HG03571 (cell line): ENCODE measurements around the gene BMP10.

ENCODE experiments used
- ATAC-seq: cut with Tn5 transposase; IDR thresholded peaks from one replicate; pipeline ENCODE4 v1.9.1; 2021; ENCODE audit not compliant: unreplicated experiment

Gene BMP10

DNA sequence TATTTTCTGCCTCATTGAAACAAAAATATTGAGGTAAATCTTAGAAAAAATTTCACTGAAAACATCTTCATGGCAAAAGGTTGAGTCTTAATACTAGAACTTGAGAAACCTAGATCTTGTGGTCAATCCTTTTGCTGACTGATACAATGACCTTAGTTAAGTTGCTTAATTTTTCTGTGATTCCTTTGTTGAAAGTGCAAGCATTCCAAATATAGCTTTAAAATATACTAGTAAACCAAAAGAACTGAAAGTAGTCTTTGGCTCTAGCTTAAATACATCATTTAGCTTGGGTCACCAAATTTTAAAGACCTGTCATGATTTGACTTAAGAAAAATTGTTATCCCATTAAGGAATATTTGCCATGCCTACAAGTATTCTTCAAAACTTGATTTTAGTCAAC is 16.7 kb downstream of the BMP10 start:
- ATAC-seq, result no peak

DNA sequence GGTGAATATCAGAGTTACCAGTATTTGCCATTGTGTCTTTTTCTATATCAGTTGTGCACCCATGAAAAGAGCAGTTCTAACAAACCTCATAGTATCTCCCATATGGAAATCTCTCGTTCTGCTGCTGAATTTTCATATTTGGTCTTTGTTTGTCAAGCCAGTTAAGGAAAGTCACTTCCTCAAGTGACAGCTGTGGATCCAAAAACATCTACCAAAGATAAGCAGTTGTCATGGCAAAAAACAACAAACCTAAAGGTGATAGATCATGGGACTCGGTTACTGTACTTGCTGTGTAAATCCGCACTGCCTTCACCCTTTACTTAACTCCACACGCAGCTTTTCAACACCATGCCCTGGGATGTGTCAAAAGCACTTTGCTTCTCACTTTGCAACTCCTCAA is 17.3 kb downstream of the BMP10 start:
- ATAC-seq, result no peak

DNA sequence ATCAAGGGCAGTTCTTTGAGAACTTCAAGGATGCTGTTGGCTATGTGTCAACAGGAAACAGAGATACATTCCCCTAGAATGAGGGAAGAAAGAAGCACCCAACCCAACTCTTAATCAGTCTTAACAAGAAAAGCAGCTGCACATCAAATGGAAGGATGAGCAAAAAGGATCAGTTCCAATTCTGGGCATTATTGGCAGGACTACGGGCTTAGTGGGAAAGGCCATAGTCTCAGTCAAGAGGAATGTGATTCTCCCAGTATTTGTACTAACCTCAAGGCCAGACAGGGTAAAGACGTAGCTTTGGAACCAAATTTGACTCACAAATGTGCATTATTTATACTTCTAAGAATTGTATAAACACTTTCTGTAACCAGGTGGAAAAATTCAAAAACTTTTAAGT is 18.2 kb downstream of the BMP10 start:
- no peak for ATAC-seq

DNA sequence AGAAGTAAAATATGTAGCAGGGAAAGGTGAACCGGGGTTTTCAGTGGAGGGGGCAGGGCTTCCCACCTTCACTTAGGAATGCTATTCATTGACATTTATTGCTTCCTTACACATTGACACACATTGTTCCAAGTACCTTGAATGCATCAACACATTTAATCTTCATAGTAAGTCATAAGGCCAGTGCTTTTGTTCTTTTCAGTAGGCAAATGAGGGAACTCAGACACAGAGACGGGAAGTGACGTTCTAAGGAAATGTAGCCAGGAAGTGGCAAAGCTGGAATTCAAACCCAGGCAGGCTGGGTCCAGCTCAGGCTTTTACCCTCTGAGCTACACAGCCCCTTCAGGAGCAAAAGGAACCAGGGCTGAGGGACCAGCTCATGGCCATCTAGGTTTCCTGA is 20.7 kb downstream of the BMP10 start:
- ATAC-seq, result no peak

DNA sequence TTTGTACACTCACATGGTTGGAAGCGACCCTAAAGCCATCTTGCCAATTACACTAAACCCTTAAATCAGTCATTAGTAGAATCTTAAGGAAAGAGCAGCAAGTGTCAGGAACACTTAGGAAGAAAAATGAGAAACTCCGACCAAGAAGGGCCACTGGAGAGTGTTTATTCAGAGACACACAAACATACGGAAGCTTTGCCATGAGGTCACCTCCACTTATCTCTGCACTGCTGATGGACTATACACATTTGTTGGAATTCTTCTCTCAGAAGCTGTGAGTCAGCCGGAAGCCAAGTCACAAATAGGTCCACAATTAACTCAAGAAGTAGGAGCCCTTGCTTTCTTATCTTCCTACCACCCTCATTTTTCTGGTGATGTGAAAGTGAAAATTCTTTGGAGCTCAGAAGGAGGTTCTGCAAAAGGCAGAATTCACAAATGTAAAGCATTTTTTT is 21.6 kb downstream of the BMP10 start:
- no peak for ATAC-seq

DNA sequence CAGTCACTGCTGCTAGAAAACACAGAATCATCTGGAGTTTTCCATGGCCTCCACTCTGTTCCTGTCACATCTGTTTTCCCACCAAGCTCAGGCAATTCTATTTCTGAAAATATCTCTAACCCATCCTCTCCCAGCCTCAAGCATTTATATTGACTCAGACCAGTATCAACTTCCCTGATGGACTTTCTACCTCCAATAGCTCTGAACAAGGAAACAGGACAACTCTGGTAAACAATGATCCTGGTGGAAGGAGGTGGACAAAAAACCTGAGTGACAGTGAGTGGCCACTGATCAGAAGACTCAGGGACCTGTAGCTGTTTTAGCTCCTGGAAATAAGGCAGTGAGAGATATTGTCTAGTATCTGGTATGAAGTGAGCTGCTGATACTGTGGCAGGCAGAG is 23.4 kb downstream of the BMP10 start:
- no peak for ATAC-seq

DNA sequence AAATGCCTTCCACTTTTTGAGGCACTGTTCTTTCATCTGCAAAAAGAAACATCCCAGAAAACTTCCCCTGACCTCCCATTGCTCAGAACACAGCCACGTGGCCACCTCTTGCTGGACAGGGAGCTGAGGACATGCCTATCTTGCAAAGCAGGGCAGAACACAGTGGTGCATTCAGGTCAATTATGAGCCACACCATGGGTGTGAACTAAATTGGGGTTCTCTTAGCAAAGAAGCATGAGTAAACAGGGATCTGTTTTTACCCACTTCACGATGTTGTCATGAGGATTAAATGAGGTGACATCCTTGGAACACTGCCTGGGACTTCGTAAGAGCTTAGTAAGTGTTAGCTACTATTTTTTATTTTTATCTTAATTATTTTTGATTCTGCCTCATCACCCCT is 25.1 kb downstream of the BMP10 start:
- ATAC-seq, result no peak

DNA sequence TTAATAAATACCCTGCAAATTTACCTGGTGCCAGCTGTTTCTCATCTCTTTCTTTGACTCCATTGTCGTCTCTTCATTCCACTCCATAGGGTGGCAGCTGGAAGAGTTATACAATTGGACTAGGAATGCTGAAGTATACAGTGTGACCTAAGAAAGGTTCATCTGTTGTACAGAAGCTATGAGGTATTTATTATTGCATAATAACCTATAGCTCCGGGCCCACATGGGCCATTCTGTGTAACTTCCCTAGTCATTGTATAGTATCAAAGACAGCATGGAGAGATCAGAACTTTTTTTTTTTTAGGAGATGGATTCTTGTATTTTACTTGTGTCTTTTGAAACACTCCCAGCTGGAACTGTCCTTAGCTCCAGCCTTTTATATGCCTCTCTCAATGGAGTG is 26.2 kb downstream of the BMP10 start:
- no peak for ATAC-seq

DNA sequence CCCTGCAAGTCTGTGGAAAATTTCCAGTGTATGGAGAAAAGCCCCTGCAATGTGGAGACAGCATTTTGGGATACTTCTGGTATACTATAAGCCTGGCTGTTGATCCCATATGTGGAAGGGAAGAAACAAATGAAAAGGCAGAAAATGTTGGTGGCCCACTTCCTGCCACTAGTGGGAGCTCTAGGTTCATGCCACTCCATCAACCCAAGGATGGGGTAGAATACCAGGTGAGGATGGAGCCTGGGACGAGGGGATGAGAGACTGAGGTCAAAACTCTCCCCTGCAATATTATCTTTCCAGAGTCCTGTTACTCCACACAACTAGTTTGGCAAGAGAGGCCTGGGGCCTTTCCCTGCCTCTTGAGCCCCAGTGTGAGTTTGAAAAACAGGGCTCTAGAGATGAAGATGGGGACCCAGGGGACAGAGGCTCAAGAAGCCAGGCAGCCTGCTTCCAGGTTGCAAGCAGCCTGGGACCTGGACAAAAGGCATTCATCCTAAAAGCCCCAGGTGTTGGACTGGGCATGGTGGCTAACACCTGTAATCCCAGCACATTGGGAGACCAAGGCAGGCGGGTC is 31.9 kb downstream of the BMP10 start:
- no peak for ATAC-seq

DNA sequence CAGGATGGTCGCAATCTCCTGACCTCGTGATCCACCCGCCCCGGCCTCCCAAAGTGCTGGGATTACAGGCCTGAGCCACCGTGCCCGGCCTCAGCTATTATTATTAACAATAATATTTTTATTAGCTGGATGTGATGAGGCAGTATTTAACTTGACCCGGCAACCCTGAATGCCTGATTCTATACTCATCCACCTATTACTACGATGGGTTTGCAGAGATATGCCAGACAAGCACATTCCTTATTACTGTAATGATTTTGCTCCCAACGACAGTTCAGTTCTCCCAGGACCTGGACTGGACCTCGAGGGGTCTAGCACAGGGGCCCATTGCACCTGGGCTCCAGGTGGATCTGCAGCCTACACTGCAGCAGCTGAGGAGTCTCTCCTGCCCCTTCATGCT is 32.6 kb downstream of the BMP10 start:
- ATAC-seq, result no peak

DNA sequence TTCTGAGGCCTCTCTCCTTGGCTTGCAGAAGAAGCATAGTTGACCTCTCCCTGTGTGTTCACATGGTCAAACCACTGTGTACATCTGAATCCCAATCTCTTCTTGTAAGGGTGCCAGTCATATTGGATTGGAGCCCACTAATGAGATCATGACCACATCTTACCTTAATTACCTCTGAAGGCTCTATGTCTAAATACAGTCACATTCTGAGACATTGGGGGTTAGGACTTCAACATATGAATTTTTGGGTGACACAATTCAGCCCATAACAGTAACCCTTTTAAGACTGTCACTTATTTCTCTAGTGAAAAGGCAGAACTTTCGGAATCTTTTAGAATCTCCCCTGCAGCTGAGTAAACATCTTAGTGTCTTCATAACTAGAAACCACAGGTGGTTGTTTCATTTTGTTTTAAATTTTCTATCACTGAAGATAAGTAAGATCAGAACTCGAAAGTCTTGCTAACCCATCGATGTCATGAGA is 33.3 kb downstream of the BMP10 start:
- ATAC-seq, result no peak

DNA sequence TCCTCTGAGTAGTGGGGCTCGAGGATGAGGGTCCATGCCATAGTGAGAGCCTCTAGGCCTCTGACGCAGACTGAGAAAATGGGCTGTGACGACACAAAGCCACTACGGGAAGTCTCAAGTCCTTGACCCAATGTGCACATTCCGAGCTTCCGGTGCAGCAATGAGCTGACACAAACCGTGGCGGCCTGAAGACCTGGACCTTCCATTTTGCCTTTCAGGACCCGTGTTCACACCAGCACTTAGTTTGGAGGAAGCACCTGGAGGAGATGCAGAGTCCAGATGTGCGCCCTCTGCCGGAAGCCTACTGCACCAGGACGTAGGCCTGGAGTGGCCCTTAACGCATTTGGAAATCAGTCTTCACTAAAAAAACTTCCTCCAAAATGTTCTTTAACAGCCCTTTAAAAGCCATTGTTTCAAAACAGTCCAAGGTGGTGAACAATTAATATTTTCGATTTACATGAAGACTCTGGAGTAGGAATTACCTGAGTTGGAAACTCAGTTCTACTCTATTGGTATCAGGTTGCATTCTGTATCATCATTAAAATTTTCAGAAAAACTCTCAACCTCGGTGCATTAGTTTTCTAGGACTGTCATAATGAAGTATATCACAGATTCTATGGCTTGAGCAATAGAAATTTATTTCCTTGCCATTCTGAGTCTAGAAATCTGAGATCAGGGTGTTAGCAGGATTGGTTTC is 33.9 kb downstream of the BMP10 start:
- no peak for ATAC-seq

DNA sequence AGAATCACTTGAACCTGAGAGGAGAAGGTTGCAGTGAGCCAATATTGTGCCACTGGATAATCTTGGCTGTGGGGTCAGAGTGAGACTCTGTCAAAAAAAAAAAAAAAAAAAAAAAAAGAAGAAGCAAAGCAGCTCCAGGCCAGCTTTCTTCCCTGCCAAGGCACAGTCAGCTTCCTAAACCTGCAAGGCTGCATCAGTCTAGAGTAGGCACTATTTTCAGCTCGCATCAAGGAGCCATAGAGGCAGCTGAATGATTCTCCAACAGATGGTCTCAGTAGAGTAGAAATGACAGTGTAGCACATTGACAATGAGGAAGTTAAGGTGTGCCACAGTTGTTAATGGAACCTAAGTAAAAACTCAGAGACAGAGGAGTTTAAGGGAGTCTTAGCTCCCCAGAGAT is 35.6 kb downstream of the BMP10 start:
- ATAC-seq, result no peak

DNA sequence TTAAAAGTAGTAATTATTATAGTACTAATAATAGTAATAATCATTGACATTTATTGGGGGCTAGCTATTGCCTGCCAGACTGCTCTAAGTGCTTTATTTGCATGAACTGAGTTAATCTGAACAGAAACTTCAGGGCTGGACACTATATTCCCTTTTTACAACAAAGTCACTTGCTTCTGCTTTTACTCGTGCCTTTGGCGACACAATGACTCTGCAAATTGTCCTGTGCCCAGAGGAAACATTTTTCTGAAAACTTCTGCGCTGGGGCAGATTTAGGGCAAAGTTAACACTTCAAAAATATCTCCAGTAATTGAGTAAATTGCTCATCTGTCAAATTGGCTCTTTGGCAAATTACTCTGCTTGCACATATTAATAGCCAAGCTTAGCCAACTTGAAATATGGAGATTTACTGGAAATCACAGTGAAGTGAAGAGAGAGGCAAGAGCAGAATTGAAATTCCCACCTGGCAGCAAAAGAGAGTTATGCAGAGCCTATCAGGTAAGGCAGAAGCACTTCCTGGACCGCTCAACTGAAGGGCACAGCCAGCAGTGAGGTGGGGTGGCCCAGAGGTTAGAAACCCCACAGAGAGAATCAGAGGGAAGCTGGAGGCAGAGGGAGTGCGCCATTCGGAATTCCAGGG is 36.3 kb downstream of the BMP10 start:
- no peak for ATAC-seq

DNA sequence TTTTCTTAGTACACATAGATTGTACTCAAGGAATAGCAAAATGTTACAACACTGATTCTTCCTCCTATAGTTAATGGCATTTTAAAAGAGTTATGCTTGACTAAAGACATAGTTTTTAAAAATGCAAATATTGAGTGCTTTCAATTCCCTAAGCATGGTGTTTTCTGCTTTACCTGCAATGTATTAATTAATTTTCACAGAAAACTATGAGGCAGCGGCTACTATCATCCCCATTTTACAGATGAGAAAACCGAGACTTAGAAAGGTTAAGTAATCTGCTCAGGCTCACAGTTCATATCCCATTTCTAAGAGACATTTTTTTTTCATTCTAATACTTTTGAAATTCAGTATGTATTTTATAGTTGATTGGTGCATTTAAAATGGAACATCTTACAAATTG is 38.0 kb downstream of the BMP10 start:
- ATAC-seq, result no peak

DNA sequence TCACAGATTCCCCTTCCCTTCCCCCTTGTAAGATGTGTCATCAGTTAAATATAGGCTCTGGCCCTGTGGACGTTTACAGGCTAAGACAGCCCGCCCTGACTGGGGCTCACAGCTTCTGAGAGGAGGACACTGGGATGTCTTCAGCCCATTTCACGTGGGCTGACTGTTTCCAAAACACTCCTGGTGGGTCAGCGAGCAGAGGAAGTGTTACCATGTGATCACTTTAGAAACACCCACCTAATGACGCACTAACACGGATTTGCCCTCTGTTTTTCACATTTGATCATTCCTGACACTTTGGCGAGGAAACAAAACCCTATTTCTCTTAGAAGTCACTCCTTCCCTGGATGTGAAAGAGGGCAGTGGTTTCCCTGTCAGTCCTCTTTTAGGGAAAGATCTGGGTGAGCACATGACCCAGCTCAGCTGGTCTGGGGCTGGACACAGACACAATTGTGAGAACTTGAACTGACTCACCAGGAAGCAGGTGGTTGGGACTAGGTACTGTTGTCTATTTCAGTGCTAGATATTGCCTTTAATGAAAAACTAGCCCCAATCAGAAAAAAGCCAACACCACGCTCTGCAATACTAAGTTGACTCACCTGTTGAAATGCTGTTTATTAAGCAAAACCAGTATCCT is 38.8 kb downstream of the BMP10 start:
- peak; percentile 50 for ATAC-seq

DNA sequence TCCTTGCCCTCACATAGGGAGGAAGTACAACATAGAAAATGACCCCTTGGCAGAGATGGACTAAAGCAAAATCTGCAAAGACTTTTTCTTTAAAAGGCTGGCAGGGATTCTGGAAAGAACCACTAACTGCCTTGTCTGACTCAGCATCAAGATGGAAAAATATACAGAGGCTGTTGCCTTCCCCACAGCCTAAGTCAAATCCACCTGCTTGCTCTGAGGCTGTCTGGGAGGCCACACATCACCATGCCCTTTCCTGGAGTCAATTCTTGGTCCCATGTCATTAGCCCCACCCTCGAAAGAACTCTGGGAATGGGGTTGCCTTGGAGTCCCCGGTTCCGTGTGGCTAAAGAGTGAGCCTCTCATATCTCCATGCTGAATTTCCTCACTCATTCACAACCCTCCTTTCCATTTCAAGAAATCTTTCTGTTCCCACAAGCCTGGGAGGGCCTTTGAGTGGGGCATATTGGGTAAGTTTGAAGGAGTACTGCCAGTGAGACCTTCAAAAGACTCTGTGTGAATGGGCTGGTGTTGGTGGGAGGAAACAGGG is 39.4 kb downstream of the BMP10 start:
- no peak for ATAC-seq

DNA sequence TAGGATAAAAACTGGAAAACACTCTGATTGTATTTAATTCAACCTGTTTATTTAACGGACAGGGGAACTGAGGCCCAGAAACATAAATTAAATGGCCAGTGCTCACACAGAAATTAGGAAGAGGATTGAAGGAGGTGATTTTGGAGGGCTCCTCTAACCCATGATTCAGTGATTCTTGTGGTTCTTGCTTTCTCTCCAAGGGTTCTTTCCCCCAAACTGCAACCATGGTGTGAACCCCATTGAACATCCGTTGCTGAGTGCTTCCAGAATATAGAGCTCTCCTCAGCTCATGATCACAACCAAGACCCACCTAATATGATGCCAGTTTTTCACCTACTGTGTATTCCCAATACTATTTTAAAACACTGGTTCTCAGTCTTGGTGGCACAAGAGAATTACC is 41.4 kb downstream of the BMP10 start:
- ATAC-seq, result no peak

DNA sequence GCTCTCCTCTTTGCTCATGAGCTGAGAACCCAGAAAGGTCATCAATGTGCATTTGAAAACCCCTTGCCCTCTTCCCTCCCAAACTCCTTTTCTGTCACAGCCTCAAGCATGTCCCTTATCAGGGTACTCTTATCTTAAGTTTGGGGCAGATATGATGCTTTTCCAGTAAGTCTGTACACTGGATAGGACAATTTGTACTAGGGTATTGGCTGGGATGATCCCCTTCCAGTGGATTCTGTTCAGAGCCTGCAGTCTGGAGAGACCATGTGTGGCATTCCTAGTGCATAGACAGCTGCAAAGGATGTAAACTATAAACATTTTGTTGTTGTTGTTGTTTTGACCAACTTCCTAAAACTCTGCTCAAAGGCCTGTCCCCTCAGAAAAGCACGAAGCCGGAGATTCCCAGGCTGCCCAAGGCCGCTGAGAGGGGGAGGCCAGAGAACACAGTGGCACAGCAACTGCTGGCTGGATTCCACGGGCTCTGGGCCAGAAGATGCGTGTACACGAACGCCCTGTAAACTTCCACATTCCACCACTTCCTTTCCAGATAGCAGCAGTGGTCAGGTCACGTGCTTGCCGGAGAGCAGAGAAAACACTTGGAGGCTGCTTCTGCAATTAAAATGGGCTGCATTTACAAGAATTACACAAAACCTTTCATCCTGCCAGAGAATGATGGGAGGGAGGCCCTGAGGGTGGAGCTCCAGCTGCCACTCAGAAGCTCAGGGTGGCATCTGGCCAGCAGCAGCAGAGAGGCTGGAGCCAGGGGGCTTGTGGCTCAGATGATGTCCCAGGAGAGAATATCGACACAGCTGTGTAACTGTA is 42.1 kb downstream of the BMP10 start:
- ATAC-seq, result no peak

DNA sequence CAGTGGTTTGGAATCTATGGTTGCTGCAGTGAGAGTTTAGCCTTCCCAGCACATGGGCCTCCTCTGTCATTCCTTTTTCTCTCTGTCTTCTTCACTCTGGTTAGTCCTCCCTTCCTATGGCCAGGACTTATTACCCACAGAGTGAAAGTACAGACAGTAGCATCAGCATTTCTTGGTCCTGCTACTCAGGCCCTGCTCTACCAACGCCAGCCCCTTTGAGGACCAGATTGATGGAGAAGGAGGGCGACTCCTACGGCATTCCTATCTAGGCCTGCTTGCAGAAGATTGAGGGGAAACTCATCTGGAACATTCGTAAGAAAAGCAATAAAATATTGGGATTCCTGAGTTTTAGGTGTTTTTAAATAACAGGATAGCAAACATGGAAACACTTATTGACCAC is 43.5 kb downstream of the BMP10 start:
- no peak for ATAC-seq

DNA sequence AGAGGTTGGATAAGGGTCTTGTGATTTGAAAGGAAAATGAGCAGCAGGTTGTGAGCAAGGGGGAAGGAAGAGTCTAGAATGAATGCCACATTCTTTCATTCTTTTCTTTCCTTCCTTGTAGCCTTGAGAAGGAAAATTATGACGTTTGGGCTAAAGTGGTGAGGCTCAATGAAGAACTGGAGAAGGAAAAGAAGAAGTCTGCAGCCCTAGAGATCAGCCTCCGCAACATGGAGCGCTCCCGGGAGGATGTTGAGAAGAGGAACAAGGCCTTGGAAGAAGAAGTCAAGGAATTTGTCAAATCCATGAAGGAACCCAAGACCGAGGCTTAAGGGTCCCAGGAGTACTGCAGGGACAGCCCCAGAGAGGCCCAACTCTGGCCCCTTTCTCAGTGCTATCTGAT is 45.3 kb downstream of the BMP10 start:
- no peak for ATAC-seq
